NCI-H774 (cell line): Measurements from ENCODE around the gene GSTT2B.
A peak's percentile ranks its signal among the peaks of the same experiment; 100 is the strongest.
"Not testable (repeated sequence)": the region's sequence is repeated elsewhere in the genome, so short reads cannot be mapped to it uniquely, and the experiment has no call there.

Source experiments
- DNase-seq: peaks from one replicate; lab custom pipeline; 2025; lab: John Stamatoyannopoulos, UW

Gene GSTT2B

GRCh38 chr22:23984430-23984829 is 23.4 kb upstream of the GSTT2B start:
- DNase-seq: no peak

DNA sequence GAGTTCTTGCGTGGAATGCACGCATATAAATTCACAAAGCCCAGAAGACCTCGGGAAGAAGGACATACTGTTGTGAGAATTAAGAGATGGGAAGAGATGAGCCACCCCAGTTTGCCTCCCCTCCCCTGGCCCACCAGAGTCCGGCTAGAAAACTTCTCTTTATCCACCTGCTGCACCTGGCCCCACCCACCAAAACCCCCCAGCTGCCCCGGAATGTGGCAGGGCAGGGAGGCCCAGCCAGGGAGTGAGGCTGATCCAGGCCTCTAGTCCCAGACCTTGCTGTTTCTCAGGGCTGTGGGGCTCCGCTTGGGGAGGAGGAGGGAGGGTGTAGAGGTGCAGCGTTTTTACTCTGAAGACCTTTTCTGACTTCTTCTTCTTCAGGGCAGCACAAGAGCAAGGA is 19.6 kb upstream of the GSTT2B start:
- not testable (repeated sequence) for DNase-seq

DNA sequence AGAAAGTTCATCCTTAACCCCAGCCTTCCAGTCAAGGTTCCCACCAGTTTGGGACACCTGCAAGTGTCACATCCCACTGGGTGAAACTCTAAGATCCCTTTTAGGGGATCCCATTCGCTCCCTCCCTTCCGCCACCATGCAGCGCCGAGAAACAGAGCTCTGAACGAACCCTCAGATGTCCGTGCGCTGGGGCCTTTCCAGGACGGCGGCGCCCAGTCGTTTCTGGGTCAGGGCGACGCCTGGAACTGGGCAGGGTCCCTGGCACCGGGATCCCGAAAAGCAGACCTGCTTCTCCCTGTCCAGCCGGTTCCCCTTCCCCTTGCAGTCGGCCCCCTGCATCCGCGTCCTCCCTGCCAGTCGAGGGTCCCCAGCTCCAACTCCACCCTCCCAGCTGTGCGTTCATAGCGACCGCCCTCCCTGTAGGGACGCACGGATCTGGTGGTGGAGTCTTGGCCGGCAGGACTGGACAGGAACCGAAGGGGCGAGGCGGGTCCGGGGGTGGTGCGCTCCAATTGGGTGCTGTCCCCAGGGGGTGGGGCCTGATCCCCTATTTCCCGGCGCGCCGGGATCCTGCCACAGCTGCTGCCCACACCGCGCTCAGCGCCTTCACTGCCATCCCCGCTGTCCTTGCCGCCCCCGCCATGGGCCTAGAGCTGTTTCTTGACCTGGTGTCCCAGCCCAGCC is 18.7 kb upstream of the GSTT2B start, which contains the start of gene GSTT2:
TSS of gene GSTT2 (plus strand) at position 578 of the 684 bp plus-strand sequence.
- not testable (repeated sequence) for DNase-seq

- DNase-seq: not testable (repeated sequence)
These were observed 16.3 kb upstream of the GSTT2B start for GRCh38 chr22:23977304-23977703.

DNA sequence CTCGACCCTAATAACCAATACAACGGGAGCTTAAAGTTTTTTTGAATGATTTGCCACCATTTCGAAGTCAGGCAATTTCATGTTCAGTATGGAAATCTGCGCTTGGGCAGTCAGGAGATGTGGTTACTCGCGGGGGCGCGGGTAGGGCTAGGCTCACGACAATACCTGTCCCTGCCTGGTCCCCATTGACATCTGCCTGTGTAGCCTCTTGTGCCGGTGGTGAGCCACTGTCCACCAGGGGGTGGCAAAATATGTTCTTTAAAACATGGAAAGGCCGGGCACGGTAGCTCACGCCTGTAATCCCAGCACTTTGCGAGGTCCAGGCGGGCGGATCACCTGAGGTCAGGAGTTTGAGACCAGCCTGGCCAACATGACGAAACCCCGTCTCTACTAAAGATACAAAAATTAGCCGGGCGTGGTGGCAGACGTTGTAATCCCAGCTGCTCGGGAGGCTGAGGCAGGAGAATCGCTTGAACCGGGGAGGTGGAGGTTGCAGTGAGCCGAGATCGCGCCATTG is 13.9 kb upstream of the GSTT2B start:
- not testable (repeated sequence) for DNase-seq

DNA sequence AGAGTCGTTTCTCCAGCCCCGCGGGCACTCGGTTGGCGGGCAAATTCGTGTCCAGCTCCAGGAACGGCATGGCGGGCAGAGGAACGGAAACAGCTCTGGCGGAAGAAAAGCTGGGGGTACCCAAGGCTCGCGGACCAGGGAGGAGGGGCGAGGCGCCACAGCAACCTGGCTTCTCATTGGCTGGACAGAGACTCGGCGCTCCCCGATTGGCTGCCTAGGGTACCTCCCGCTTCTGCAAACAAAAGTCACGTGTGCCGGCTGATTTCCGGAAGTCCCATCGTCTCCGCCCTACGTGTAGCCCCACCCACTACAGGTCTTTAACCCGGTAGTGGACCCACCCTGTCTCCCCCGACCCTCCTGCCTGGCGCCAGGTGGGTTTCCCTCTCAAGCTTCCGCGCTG is 13.3 kb upstream of the GSTT2B start, which contains the start of gene DDT:
TSS of gene DDT (minus strand) at position 97 of the 400 bp plus-strand sequence. CDS start at position 70, 27 bp downstream.
- not testable (repeated sequence) for DNase-seq

- DNase-seq: not testable (repeated sequence)
These were observed 10.9 kb upstream of the GSTT2B start for GRCh38 chr22:23971927-23972326.

- DNase-seq: no peak
These were observed 10.0 kb upstream of the GSTT2B start for GRCh38 chr22:23970816-23971486.

DNA sequence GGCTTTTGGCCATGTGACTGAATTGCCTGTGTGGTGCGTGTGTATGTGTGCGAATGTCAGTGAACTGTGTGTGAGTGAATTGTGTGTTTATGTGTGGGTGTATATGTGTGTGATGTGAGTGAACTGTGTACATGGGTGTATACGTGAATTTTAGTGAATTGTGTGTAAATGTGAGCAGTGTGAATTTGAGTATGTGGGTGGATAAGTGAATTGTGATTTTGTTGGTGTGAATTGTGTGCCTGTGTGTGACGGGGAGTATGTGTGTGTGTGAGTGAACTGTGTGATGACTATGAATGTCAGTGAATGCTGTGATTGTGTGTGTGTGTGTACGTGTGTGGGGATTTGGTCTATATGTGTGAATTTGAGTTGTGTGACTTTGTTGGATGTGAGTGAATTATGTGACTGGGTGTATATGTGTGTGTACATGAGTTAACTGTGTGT is 9.2 kb upstream of the GSTT2B start:
- DNase-seq: no peak

DNA sequence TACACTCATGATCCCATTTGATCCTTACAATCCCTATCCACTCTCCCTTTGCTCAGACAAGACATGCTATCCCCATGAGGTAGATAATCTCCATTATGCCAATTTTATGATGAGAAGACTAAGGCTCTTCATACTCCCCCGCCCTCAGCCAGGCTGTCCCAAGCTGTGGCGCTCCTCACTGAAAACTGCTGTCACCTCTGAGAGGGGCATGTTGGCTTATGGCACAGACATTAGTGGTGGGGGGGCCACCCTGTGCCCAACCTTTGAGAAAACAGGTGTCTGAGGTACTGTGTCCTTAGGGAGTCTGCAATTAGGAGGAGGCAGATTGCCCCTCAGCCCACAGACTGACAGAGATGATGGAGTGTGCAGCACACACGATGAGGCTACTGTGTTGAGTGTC is 8.1 kb upstream of the GSTT2B start:
- no peak for DNase-seq

DNA sequence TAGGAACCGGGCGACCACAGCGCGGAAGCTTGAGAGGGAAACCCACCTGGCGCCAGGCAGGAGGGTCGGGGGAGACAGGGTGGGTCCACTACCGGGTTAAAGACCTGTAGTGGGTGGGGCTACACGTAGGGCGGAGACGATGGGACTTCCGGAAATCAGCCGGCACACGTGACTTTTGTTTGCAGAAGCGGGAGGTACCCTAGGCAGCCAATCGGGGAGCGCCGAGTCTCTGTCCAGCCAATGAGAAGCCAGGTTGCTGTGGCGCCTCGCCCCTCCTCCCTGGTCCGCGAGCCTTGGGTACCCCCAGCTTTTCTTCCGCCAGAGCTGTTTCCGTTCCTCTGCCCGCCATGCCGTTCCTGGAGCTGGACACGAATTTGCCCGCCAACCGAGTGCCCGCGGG is 5.6 kb upstream of the GSTT2B start, which contains the start of gene DDTL:
TSS of gene DDTL (plus strand) at position 321 of the 400 bp plus-strand sequence. CDS start at position 348, 27 bp downstream.
- DNase-seq: not testable (repeated sequence)

- DNase-seq: not testable (repeated sequence)
These were observed 5.1 kb upstream of the GSTT2B start for GRCh38 chr22:23966094-23966493.

DNA sequence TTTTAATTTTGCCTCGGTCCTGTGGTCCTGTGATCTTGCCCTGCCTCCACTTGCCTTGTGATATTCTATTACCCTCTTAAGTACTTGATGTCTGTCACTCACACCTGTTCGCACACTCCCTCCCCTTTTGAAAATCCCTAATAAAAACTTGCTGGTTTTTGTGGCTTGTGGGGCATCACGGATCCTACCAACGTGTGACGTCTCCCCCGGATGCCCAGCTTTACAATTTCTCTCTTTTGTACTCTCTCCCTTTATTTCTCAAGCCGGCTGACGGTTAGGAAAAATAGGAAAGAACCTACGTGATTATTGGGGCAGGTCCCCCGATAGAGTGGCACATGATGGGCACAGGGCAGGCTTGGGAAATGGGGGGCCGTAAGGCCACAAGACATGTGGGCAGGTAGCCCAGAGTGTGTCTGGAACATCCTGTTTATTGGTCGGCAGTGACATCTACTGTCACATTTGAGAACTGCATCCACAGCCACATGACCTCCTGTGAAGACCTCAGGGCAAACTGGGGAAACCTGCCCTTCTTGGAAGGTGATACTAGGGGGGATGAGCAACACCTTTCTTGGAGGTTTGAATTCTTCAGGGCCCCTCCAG is 4.6 kb downstream of the GSTT2B start:
- peak; percentile 70 for DNase-seq

- not testable (repeated sequence) for DNase-seq
These were observed 5.1 kb downstream of the GSTT2B start for GRCh38 chr22:23955886-23956285.

DNA sequence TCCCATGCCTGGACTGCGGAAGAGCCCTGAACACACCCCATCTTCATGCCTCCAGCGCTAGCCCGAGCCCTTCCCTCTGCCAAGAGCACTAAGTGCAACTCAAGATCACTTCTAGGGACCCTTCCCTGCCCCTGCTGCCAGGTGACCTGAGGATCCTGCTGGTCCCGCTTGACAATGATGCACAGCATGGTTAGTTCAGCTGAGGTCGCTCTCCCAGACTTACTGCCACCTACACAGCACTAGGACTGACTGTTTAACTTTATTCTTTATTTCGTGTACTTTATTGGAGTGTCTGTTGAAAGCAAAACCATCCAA is 6.0 kb downstream of the GSTT2B start:
- DNase-seq: not testable (repeated sequence)

GRCh38 chr22:23954193-23954990 is 6.6 kb downstream of the GSTT2B start:
- not testable (repeated sequence) for DNase-seq

DNA sequence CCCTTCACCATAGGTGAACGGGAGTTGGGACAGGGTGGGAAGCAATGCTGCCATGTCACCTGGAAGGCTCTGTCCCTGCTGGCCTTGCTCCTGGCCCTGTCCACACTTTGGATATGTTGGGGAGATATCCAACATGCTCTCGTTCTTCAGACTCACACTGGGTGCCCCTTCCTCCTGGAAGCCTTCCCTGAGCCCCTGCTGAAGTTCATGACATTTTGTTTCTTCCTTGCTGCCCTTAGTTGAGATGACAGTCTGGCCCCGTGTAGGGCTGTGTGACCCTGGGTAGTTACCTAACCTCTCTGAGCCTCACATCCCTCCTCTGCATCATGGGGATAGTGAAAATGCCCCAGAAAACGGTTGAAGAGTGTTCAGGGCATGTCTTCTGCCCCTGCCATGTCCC is 7.5 kb downstream of the GSTT2B start:
- not testable (repeated sequence) for DNase-seq

DNA sequence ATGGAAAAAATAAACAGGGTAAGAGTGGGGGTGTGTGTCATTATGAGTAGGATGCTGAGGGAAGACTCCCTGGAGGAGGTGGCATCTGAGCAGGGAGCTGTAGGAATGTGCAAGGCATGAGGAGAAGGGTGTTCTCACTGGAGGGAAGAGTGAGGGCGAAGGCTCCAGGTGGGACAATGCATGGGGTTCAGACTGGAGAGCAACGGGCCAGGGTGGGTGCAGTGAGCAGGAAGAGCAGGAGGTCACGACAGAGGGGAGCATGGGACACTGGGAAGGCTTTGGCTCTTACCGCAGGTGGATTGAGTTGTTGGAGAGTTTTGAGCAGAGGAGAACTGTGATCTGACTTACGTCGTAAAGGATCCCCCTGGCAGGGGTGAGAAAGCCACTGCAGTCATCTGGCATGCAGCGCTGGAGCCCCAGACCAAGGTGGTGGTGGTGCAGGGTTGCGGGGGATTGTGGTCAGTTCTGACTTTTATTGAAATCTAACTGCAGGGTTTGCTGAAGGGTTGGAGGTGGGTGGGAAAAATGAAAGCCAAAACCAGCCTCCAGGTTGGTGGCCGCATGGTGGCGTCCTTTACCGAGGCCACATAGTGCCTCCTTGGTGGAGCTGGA is 8.1 kb downstream of the GSTT2B start:
- not testable (repeated sequence) for DNase-seq

DNA sequence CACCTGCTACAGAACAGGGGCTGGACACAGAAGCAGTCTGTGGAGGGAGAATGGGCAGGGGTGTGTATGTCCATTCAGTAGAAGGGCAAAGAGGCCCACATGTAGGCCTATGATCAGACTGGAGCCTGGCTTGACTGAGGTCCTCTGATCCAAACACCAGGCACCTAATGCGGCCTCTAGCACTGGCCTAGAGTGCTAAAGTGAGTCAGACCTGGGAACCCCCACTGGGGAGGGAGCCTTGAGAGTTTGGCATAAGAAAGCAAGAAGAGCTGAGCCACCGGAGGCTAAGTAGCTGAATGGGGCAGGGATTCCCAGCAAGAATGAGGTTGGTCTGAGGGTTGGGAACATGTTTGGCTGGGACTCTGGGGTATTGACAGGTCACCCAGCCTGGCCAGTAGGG is 9.6 kb downstream of the GSTT2B start:
- DNase-seq: not testable (repeated sequence)

DNA sequence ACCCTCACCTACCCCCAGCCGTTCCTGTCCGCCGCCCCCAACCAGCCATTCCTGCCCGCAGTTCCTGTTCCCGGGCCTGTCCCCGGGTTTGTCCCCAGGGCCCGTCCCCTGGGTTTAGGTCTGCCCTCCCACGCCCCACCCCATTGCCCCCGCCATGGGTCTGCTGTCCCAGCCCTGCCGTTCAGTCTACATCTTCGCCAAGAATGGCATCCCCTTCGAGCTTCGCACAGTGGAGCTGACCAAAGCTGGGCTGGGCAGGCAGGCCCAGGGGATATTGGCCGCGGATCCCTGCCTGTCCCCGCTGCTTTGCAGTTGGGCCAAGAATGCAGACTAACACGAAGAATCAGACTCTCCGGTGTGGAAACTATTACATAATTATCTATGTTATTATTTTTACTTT is 11.2 kb downstream of the GSTT2B start:
- not testable (repeated sequence) for DNase-seq

DNA sequence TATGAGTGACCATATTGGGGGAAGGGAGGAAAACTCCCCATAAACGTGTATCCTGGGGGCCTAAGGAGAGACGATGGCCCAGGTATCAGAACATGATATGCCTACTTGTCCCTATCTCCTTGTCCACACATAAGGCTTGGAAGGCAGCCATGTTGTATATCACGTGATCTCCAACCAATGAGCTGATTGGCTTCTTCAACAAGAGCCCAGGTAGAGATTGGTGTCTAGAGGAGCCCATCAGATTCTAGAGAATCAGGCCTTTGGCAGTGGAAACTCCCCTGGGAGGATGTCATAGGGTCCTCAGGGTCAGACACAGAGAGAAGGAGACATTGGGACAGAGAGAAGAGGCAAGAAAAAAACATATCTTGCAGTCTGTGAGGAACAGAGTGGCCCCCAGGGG is 13.6 kb downstream of the GSTT2B start:
- DNase-seq: not testable (repeated sequence)
